H9 (cell line): ENCODE results near the gene ACBD6. TPM values are rescaled to one million over a fixed set of nuclear protein-coding genes. Genes with fewer than 3 reads are reported as not detected.

Experiments used
- DNase-seq: peaks from one replicate; pipeline ENCODE4 v3.0.0-alpha.2; 2017
- H2AFZ ChIP-seq: one replicate; pipeline ENCODE4 v1.6.1; 2013; ENCODE audit warnings: mild to moderate bottlenecking, low read length, control low read depth, moderate library complexity
- H2AK5ac ChIP-seq: 2 replicates; pipeline ENCODE4 v1.6.1; 2013; ENCODE audit warnings: low read length, control low read depth, mixed read lengths; ENCODE audit not compliant: insufficient read length
- H2BK120ac ChIP-seq: one replicate; pipeline ENCODE4 v1.6.1; 2013; ENCODE audit warnings: low read depth, mild to moderate bottlenecking, low read length, control low read depth, inconsistent platforms; ENCODE audit not compliant: poor library complexity, severe bottlenecking
- H2BK12ac ChIP-seq: 2 replicates; pipeline ENCODE4 v1.6.1; 2013; ENCODE audit warnings: low read length, control low read depth, mixed read lengths, low read depth; ENCODE audit not compliant: insufficient read length
- H2BK15ac ChIP-seq: 2 replicates; pipeline ENCODE4 v1.6.1; 2013; ENCODE audit warnings: low read depth, low read length, control low read depth
- H2BK20ac ChIP-seq: one replicate; pipeline ENCODE4 v1.6.1; 2013; ENCODE audit warnings: low read depth, mild to moderate bottlenecking, low read length, control low read depth, inconsistent platforms; ENCODE audit not compliant: poor library complexity, severe bottlenecking
- H2BK5ac ChIP-seq: 2 replicates; pipeline ENCODE4 v1.6.1; 2013; ENCODE audit warnings: low read length, control low read depth, mixed read lengths; ENCODE audit not compliant: insufficient read length
- H3K14ac ChIP-seq: 2 replicates; pipeline ENCODE4 v1.6.1; 2013; ENCODE audit warnings: low read length, control low read depth; ENCODE audit not compliant: insufficient read depth
- H3K18ac ChIP-seq: 2 replicates; pipeline ENCODE4 v1.6.1; 2013; ENCODE audit warnings: low read depth, mild to moderate bottlenecking, mixed read lengths, low read length, control low read depth; ENCODE audit not compliant: insufficient read length
- H3K23ac ChIP-seq: 2 replicates; pipeline ENCODE4 v1.6.1; 2013; ENCODE audit warnings: low read length, control low read depth, mixed read lengths, low read depth; ENCODE audit not compliant: insufficient read length
- H3K23me2 ChIP-seq: 2 replicates; pipeline ENCODE4 v1.6.1; 2013; ENCODE audit warnings: low read depth, mild to moderate bottlenecking, mixed read lengths, low read length, control low read depth; ENCODE audit not compliant: insufficient read length, poor library complexity, severe bottlenecking
- H3K27ac ChIP-seq: 2 replicates; pipeline ENCODE4 v1.5.1; 2013; ENCODE audit warnings: low read length, control low read depth, mixed read lengths, low read depth; ENCODE audit not compliant: insufficient read length
- H3K27me3 ChIP-seq: 2 replicates; pipeline ENCODE4 v1.6.1; 2013; ENCODE audit warnings: low read length, control low read depth, inconsistent platforms; ENCODE audit not compliant: insufficient read depth
- H3K4ac ChIP-seq: 2 replicates; pipeline ENCODE4 v1.6.1; 2013; ENCODE audit warnings: low read depth, mild to moderate bottlenecking, control low read depth, inconsistent platforms, low read length, moderate library complexity
- H3K4me1 ChIP-seq: 2 replicates; pipeline ENCODE4 v1.6.1; 2013; ENCODE audit warnings: low read length, control low read depth, inconsistent platforms; ENCODE audit not compliant: insufficient read depth
- H3K4me2 ChIP-seq: 2 replicates; pipeline ENCODE4 v1.6.1; 2013; ENCODE audit warnings: low read length, control low read depth, mixed read lengths; ENCODE audit not compliant: insufficient read length, insufficient read depth
- H3K56ac ChIP-seq: 2 replicates; pipeline ENCODE4 v1.6.1; 2013; ENCODE audit warnings: low read depth, mild to moderate bottlenecking, mixed read lengths, low read length, control low read depth; ENCODE audit not compliant: insufficient read length
- H3K79me1 ChIP-seq: 2 replicates; pipeline ENCODE4 v1.6.1; 2013; ENCODE audit warnings: low read depth, mild to moderate bottlenecking, moderate library complexity, low read length, control low read depth, inconsistent platforms; ENCODE audit not compliant: insufficient read depth, poor library complexity, severe bottlenecking
- H3K79me2 ChIP-seq: 2 replicates; pipeline ENCODE4 v1.6.1; 2013; ENCODE audit warnings: low read length, control low read depth, inconsistent platforms; ENCODE audit not compliant: insufficient read depth
- H3K9ac ChIP-seq: 2 replicates; pipeline ENCODE4 v1.6.1; 2013; ENCODE audit warnings: low read length, control low read depth, mixed read lengths; ENCODE audit not compliant: insufficient read length; ENCODE audit errors: extremely low read depth
- H3K9me3 ChIP-seq: one replicate; pipeline ENCODE4 v1.6.1; 2013; ENCODE audit warnings: low read depth, low read length, inconsistent platforms; ENCODE audit not compliant: control insufficient read depth
- H3T11ph ChIP-seq: one replicate; pipeline ENCODE4 v1.6.1; 2013; ENCODE audit warnings: mild to moderate bottlenecking, low read length, control low read depth, inconsistent platforms
- H4K20me1 ChIP-seq: one replicate; pipeline ENCODE4 v1.6.1; 2013; ENCODE audit not compliant: control insufficient read depth, insufficient read length, insufficient read depth
- H4K5ac ChIP-seq: 2 replicates; pipeline ENCODE4 v1.6.1; 2013; ENCODE audit warnings: low read depth, mild to moderate bottlenecking, mixed read lengths, low read length, control low read depth; ENCODE audit not compliant: insufficient read length
- H4K8ac ChIP-seq: replicated peaks from 2 replicates; pipeline ENCODE4 v1.6.1; 2013; ENCODE audit warnings: low read length, control low read depth, mixed read lengths, low read depth; ENCODE audit not compliant: insufficient read length
- H4K91ac ChIP-seq: 2 replicates; pipeline ENCODE4 v1.6.1; 2013; ENCODE audit warnings: low read depth, mild to moderate bottlenecking, moderate library complexity, mixed read lengths, low read length, control low read depth; ENCODE audit not compliant: insufficient read length
- H3K27ac Mint-ChIP-seq, 3 experiments: 2 replicates in 2 of 3; 3 replicates in 1 of 3; pipeline ENCODE4 v1.8.0; 2020 to 2021; ENCODE audit warnings: mixed read lengths in 3 of 3, mild to moderate bottlenecking in 1 of 3, moderate library complexity in 1 of 3
- H3K27me3 Mint-ChIP-seq: 2 replicates; pipeline ENCODE4 v1.8.0; 2021; ENCODE audit warnings: low read depth, mild to moderate bottlenecking, moderate library complexity, mixed read lengths
- H3K36me3 Mint-ChIP-seq, 3 experiments: 2 replicates in 2 of 3; 3 replicates in 1 of 3; pipeline ENCODE4 v1.8.0; 2020 to 2021; ENCODE audit warnings: low read depth in 3 of 3, mixed read lengths in 3 of 3; ENCODE audit not compliant: insufficient read depth in 1 of 3
- H3K4me1 Mint-ChIP-seq, 2 experiments: 2 replicates each; pipeline ENCODE4 v1.8.0; 2020; ENCODE audit warnings: mixed read lengths in 2 of 2
- H3K4me3 Mint-ChIP-seq, 2 experiments: 2 replicates in 1 of 2; 3 replicates in 1 of 2; pipeline ENCODE4 v1.8.0; 2020 to 2021; ENCODE audit warnings: mild to moderate bottlenecking in 2 of 2, mixed read lengths in 2 of 2, moderate library complexity in 1 of 2
- H3K9me3 Mint-ChIP-seq, 2 experiments: 2 replicates in 1 of 2; 3 replicates in 1 of 2; pipeline ENCODE4 v1.8.0; 2020; ENCODE audit warnings: mild to moderate bottlenecking in 2 of 2, mixed read lengths in 2 of 2, moderate library complexity in 1 of 2
- CTCF ChIP-seq: fragments of 200-600 bp; sonication (generic); conservative IDR thresholded peaks from 3 replicates; pipeline ENCODE4 v1.8.0; 2021; ENCODE audit warnings: antibody characterized with exemption, mild to moderate bottlenecking
- WGBS: extraction: QIAGEN DNeasy Blood & Tissue Kit; methylation state at CpG from one replicate; pipeline ENCODE4 v1.1.7; 2013; ENCODE audit warnings: missing lambda C conversion rate, low lambda C conversion rate, mixed read lengths; ENCODE audit not compliant: insufficient read length; ENCODE audit errors: extremely low coverage; 5-methylcytosine and 5-hydroxymethylcytosine counted together
- total RNA-seq: library from RNA; stranded (reverse); gene quantifications from 2 replicates; pipeline ENCODE4 v1.2.1, GENCODE V29; 2021

ACBD6 gene
- total RNA-seq, 1 experiment from 2014 or later = 51.4 TPM

GRCh38 chr1:180281490-180281889 lies 220.9 kb downstream of the ACBD6 start:
- H3K4me3 Mint-ChIP-seq = no peak overlapping the region
- DNase-seq = no peak
- H3K18ac ChIP-seq = no peak overlapping the region
- H3K4me1 ChIP-seq = peaks cover 10% of the 10 kb centered on the region; the same call in 1 of the 2 replicates
- H2BK20ac ChIP-seq = no peak overlapping the region
- H3K79me2 ChIP-seq = no peaks in the 10 kb centered on the region
- H3T11ph ChIP-seq = no peak overlapping the region
- H3K9ac ChIP-seq = no peak overlapping the region
- no peak overlapping the region for H4K5ac ChIP-seq
- no peaks in the 10 kb centered on the region for H3K79me1 ChIP-seq
- no peak overlapping the region for H4K91ac ChIP-seq
- H3K27me3 ChIP-seq = no peaks in the 10 kb centered on the region
- no peak overlapping the region for H3K23ac ChIP-seq
- no peak overlapping the region for H3K56ac ChIP-seq
- H3K4me2 ChIP-seq = no peak overlapping the region
- H4K8ac ChIP-seq = no peak overlapping the region
- H3K9me3 Mint-ChIP-seq = peaks cover 0 to 7% of the 10 kb centered on the region in 2 experiments; a peak in 1 of 5 replicates
- peaks cover 17 to 22% of the 10 kb centered on the region in 2 experiments for H3K4me1 Mint-ChIP-seq
- no peak overlapping the region for H2BK120ac ChIP-seq
- H3K27me3 Mint-ChIP-seq = no peaks in the 10 kb centered on the region
- no peaks in the 10 kb centered on the region for H4K20me1 ChIP-seq
- no peaks in the 10 kb centered on the region for H3K23me2 ChIP-seq
- TF ChIP-seq CTCF = no peak
- no peak overlapping the region for H3K4ac ChIP-seq
- no peak overlapping the region for H2AK5ac ChIP-seq
- H2BK15ac ChIP-seq = no peak overlapping the region
- H2BK12ac ChIP-seq = no peak overlapping the region
- no peak overlapping the region for H3K14ac ChIP-seq
- no peak overlapping the region for H2BK5ac ChIP-seq
- no CpG with 5 or more reads among the region's 1 CpG for WGBS
- H3K9me3 ChIP-seq = no peaks in the 10 kb centered on the region
- H3K27ac Mint-ChIP-seq = no peak overlapping the region
- H3K36me3 Mint-ChIP-seq = peaks cover 14 to 17% (median 15%) of the 10 kb centered on the region in 3 experiments
- no peak overlapping the region for H2AFZ ChIP-seq
- no peak overlapping the region for H3K27ac ChIP-seq
